Airway epithelial cell (primary cell): ENCODE data around the gene MRM1. TPM values are rescaled to one million over a fixed set of nuclear protein-coding genes. Genes with fewer than 3 reads are reported as not detected.

Experiments
- total RNA-seq: library from RNA; depleted of rRNA; stranded (reverse); fragments of >200 nt; gene quantifications from 2 replicates; pipeline ENCODE4 v1.2.3, GENCODE V29; 2015

The MRM1 gene, protein sequence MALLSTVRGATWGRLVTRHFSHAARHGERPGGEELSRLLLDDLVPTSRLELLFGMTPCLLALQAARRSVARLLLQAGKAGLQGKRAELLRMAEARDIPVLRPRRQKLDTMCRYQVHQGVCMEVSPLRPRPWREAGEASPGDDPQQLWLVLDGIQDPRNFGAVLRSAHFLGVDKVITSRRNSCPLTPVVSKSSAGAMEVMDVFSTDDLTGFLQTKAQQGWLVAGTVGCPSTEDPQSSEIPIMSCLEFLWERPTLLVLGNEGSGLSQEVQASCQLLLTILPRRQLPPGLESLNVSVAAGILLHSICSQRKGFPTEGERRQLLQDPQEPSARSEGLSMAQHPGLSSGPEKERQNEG
- total RNA-seq = 7.7 and 9.7 TPM in 2 replicates

DNA sequence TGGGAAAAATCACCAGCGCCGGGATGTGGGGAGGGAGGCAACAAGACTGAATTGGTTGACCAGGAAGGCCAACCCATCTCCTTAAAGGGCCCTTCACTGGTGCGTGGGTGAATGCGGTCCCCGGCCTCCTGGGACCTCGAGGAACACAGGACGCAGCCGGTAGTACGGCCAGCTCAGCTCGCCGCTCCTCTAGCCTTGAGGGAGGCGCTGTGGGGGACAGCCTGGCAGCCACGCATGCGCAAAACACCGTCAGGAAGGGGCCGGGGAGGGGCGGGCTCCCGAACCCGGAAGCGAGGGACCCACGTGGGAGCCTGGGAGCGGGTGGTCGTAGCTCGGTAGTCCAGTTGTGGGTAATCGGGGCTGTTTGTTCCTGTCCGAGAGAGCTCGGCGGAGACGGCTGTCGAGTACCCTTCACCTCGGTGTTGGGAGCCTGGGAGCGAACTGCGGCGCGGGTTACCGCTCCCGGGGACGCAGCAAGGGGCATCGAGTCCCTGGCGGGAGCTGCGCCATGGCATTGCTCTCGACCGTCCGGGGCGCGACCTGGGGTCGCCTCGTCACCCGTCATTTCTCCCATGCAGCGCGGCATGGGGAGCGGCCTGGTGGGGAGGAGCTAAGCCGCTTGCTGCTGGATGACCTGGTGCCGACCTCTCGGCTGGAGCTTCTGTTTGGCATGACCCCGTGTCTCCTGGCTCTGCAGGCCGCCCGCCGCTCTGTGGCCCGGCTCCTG, at the start of gene MRM1:
MRM1 (plus strand) TSS at position 281 of the 727 bp plus-strand sequence; CDS start at position 509, 228 bp downstream.

DNA sequence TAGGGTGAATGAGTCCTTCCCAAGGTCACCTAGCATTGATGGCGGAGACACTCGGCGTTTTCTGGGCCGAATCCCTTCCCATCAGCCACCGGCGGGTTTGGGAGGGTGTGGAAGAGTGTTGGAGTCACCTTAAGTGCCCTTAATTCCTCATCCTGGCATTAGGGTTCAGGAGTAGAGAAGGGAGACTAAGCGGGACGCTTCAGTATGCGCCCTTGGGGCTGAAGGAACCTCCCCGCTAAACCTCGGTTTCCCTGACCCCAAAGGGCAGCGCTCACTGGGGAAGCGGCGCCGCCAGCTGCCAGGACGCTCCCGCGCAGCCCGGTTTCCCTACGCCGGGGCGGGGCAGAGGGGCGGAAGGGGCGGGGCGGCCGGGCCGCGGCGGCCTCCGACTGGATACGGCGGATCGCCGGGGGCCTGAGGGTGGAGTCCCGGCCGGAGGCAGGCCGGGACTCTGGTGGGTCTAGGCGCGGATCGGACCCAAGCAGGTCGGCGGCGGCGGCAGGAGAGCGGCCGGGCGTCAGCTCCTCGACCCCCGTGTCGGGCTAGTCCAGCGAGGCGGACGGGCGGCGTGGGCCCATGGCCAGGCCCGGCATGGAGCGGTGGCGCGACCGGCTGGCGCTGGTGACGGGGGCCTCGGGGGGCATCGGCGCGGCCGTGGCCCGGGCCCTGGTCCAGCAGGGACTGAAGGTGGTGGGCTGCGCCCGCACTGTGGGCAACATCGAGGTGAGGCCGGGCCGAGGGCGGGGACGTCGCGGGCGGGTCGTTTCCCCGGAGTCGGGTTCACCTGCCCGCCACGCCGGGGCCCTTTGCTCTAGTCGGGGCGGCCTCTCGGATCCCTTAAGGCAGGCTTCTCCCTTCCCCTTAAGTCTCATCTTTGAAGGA, 9.7 kb upstream of the MRM1 start, which contains the start of gene DHRS11:
DHRS11 (plus strand) TSS at position 446 of the 882 bp plus-strand sequence; CDS start at position 577, 131 bp downstream.

Other genes with a start within 250 kb of the MRM1 start
- gene TBC1D3H, start 213.1 kb upstream of the MRM1 start, total RNA-seq = not detected in 2 replicates
- 38.6 and 39.6 TPM in 2 replicates for gene ZNHIT3, start 114.9 kb upstream of the MRM1 start, total RNA-seq
- 55.6 and 81.4 TPM in 2 replicates for gene MYO19, start 66.7 kb upstream of the MRM1 start, total RNA-seq
- 7.9 and 14.3 TPM in 2 replicates for gene PIGW, start 66.6 kb upstream of the MRM1 start, total RNA-seq
- 23.9 and 33.9 TPM in 2 replicates for gene GGNBP2, start 56.7 kb upstream of the MRM1 start, total RNA-seq
- gene DHRS11, start 9.7 kb upstream of the MRM1 start, total RNA-seq = 15.2 and 18.3 TPM in 2 replicates